Measurements from ENCODE around the gene PATJ.
"Not testable (repeated sequence)": the region's sequence is repeated elsewhere in the genome, so short reads cannot be mapped to it uniquely, and the experiment has no call there.

The PATJ gene

GRCh38 chr1:62176597-62177312, 434.5 kb downstream of the PATJ start:
- H3K27me3 ChIP-seq (ENCODE audit: control insufficient read depth, insufficient read depth, low read length, poor library complexity, severe bottlenecking), result no peaks in the 10 kb centered on the region
- H3K27ac ChIP-seq (ENCODE audit: insufficient read depth, low read depth, low read length, poor library complexity, severe bottlenecking), result no peak overlapping the region
- H3K4me1 ChIP-seq (ENCODE audit: control insufficient read depth, insufficient read depth, low read length), result peaks cover 6% of the 10 kb centered on the region
- no peak overlapping the region for H3K4me3 ChIP-seq (ENCODE audit: insufficient read depth, low read depth, low read length)
- no peaks in the 10 kb centered on the region for H3K9me3 ChIP-seq (ENCODE audit: control insufficient read depth, low read length)
- WGBS, 2 experiments, result 74 to 84% methylated on average over 14 of the region's 14 CpGs
- no peaks in the 10 kb centered on the region for H3K36me3 ChIP-seq (ENCODE audit: control insufficient read depth, insufficient read depth, low read length)

- H3K4me3 ChIP-seq (ENCODE audit: insufficient read depth, low read depth, low read length), result no peak overlapping the region
- 78 to 87% methylated on average over 1 of the region's 1 CpG for WGBS, 2 experiments
- no peaks in the 10 kb centered on the region for H3K27me3 ChIP-seq (ENCODE audit: control insufficient read depth, insufficient read depth, low read length, poor library complexity, severe bottlenecking)
- peaks cover 7% of the 10 kb centered on the region for H3K4me1 ChIP-seq (ENCODE audit: control insufficient read depth, insufficient read depth, low read length)
- no peak overlapping the region for H3K27ac ChIP-seq (ENCODE audit: insufficient read depth, low read depth, low read length, poor library complexity, severe bottlenecking)
- no peaks in the 10 kb centered on the region for H3K9me3 ChIP-seq (ENCODE audit: control insufficient read depth, low read length)
- no peaks in the 10 kb centered on the region for H3K36me3 ChIP-seq (ENCODE audit: control insufficient read depth, insufficient read depth, low read length)
Observed at GRCh38 chr1:62177621-62178020, 435.3 kb downstream of the PATJ start.

- H3K9me3 ChIP-seq (ENCODE audit: control insufficient read depth, low read length), result no peaks in the 10 kb centered on the region
- WGBS, 2 experiments, result 92 to 93% methylated on average over 7 of the region's 7 CpGs
- no peaks in the 10 kb centered on the region for H3K36me3 ChIP-seq (ENCODE audit: control insufficient read depth, insufficient read depth, low read length)
- H3K4me3 ChIP-seq (ENCODE audit: insufficient read depth, low read depth, low read length), result no peak overlapping the region
- no peak overlapping the region for H3K27ac ChIP-seq (ENCODE audit: insufficient read depth, low read depth, low read length, poor library complexity, severe bottlenecking)
- H3K4me1 ChIP-seq (ENCODE audit: control insufficient read depth, insufficient read depth, low read length), result peaks cover 14% of the 10 kb centered on the region
- no peaks in the 10 kb centered on the region for H3K27me3 ChIP-seq (ENCODE audit: control insufficient read depth, insufficient read depth, low read length, poor library complexity, severe bottlenecking)
Observed at GRCh38 chr1:62178372-62178771, 436.1 kb downstream of the PATJ start.

- H3K9me3 ChIP-seq (ENCODE audit: control insufficient read depth, low read length); H3K27ac ChIP-seq (ENCODE audit: insufficient read depth, low read depth, low read length, poor library complexity, severe bottlenecking); H3K4me3 ChIP-seq (ENCODE audit: insufficient read depth, low read depth, low read length); H3K27me3 ChIP-seq (ENCODE audit: control insufficient read depth, insufficient read depth, low read length, poor library complexity, severe bottlenecking); H3K36me3 ChIP-seq (ENCODE audit: control insufficient read depth, insufficient read depth, low read length): not testable (repeated sequence)
- H3K4me1 ChIP-seq (ENCODE audit: control insufficient read depth, insufficient read depth, low read length), result peaks cover 18% of the 10 kb centered on the region
- 95% methylated on average over 4 of the region's 4 CpGs for WGBS, 2 experiments
Observed at GRCh38 chr1:62180054-62180453, 437.8 kb downstream of the PATJ start.

GRCh38 chr1:62180639-62181038, 438.4 kb downstream of the PATJ start:
- H3K9me3 ChIP-seq (ENCODE audit: control insufficient read depth, low read length), result no peaks in the 10 kb centered on the region
- H3K27me3 ChIP-seq (ENCODE audit: control insufficient read depth, insufficient read depth, low read length, poor library complexity, severe bottlenecking), result no peaks in the 10 kb centered on the region
- H3K4me3 ChIP-seq (ENCODE audit: insufficient read depth, low read depth, low read length), result no peak overlapping the region
- 81 to 88% methylated on average over 4 to 5 of the region's 6 CpGs for WGBS, 2 experiments
- H3K36me3 ChIP-seq (ENCODE audit: control insufficient read depth, insufficient read depth, low read length), result no peaks in the 10 kb centered on the region
- H3K27ac ChIP-seq (ENCODE audit: insufficient read depth, low read depth, low read length, poor library complexity, severe bottlenecking), result no peak overlapping the region
- H3K4me1 ChIP-seq (ENCODE audit: control insufficient read depth, insufficient read depth, low read length), result peaks cover 18% of the 10 kb centered on the region

- Histone ChIP-seq H3K9me3 (ENCODE audit: control insufficient read depth, low read length) (no peaks in the 10 kb centered on the region), H3K27ac (ENCODE audit: insufficient read depth, low read depth, low read length, poor library complexity, severe bottlenecking) (no peak overlapping the region), H3K4me1 (ENCODE audit: control insufficient read depth, insufficient read depth, low read length) (peaks cover 18% of the 10 kb centered on the region), H3K36me3 (ENCODE audit: control insufficient read depth, insufficient read depth, low read length) (no peaks in the 10 kb centered on the region), H3K4me3 (ENCODE audit: insufficient read depth, low read depth, low read length) (no peak overlapping the region), H3K27me3 (ENCODE audit: control insufficient read depth, insufficient read depth, low read length, poor library complexity, severe bottlenecking) (no peaks in the 10 kb centered on the region)
- WGBS, 2 experiments, result 4 to 6% methylated on average over 7 of the region's 7 CpGs
Observed at GRCh38 chr1:62181532-62181931, 439.3 kb downstream of the PATJ start.

GRCh38 chr1:62182157-62182556, 439.9 kb downstream of the PATJ start:
- H3K36me3 ChIP-seq (ENCODE audit: control insufficient read depth, insufficient read depth, low read length); H3K27ac ChIP-seq (ENCODE audit: insufficient read depth, low read depth, low read length, poor library complexity, severe bottlenecking); H3K4me3 ChIP-seq (ENCODE audit: insufficient read depth, low read depth, low read length); H3K27me3 ChIP-seq (ENCODE audit: control insufficient read depth, insufficient read depth, low read length, poor library complexity, severe bottlenecking); H3K9me3 ChIP-seq (ENCODE audit: control insufficient read depth, low read length): not testable (repeated sequence)
- WGBS, 2 experiments, result 49% methylated on average over 8 of the region's 8 CpGs
- peaks cover 18% of the 10 kb centered on the region for H3K4me1 ChIP-seq (ENCODE audit: control insufficient read depth, insufficient read depth, low read length)

GRCh38 chr1:62183164-62184020, 441.1 kb downstream of the PATJ start:
- whole genome bisulfite sequencing, 2 experiments, result 49 to 51% methylated on average over 11 of the region's 11 CpGs
- not testable (repeated sequence) for H3K9me3 ChIP-seq (ENCODE audit: control insufficient read depth, low read length); H3K27me3 ChIP-seq (ENCODE audit: control insufficient read depth, insufficient read depth, low read length, poor library complexity, severe bottlenecking); H3K36me3 ChIP-seq (ENCODE audit: control insufficient read depth, insufficient read depth, low read length); H3K4me3 ChIP-seq (ENCODE audit: insufficient read depth, low read depth, low read length)
- Histone ChIP-seq H3K4me1 (ENCODE audit: control insufficient read depth, insufficient read depth, low read length) (peaks cover 18% of the 10 kb centered on the region), H3K27ac (ENCODE audit: insufficient read depth, low read depth, low read length, poor library complexity, severe bottlenecking) (peak overlapping the region; percentile 26)

- Histone ChIP-seq H3K27ac (ENCODE audit: insufficient read depth, low read depth, low read length, poor library complexity, severe bottlenecking) (no peak overlapping the region), H3K36me3 (ENCODE audit: control insufficient read depth, insufficient read depth, low read length) (no peaks in the 10 kb centered on the region), H3K9me3 (ENCODE audit: control insufficient read depth, low read length) (no peaks in the 10 kb centered on the region), H3K27me3 (ENCODE audit: control insufficient read depth, insufficient read depth, low read length, poor library complexity, severe bottlenecking) (no peaks in the 10 kb centered on the region), H3K4me1 (ENCODE audit: control insufficient read depth, insufficient read depth, low read length) (peaks cover 18% of the 10 kb centered on the region), H3K4me3 (ENCODE audit: insufficient read depth, low read depth, low read length) (no peak overlapping the region)
- WGBS, 2 experiments, result 79 to 86% methylated on average over 7 of the region's 7 CpGs
Observed at GRCh38 chr1:62184336-62184735, 442.1 kb downstream of the PATJ start.

- 91 to 95% methylated on average over 6 of the region's 6 CpGs for WGBS, 2 experiments
- peaks cover 18% of the 10 kb centered on the region for H3K4me1 ChIP-seq (ENCODE audit: control insufficient read depth, insufficient read depth, low read length)
- not testable (repeated sequence) for H3K4me3 ChIP-seq (ENCODE audit: insufficient read depth, low read depth, low read length); H3K27me3 ChIP-seq (ENCODE audit: control insufficient read depth, insufficient read depth, low read length, poor library complexity, severe bottlenecking); H3K9me3 ChIP-seq (ENCODE audit: control insufficient read depth, low read length); H3K27ac ChIP-seq (ENCODE audit: insufficient read depth, low read depth, low read length, poor library complexity, severe bottlenecking); H3K36me3 ChIP-seq (ENCODE audit: control insufficient read depth, insufficient read depth, low read length)
Observed at GRCh38 chr1:62185233-62185632, 443.0 kb downstream of the PATJ start.

All from ectodermal cell (in vitro differentiated cells).